Putamen (tissue), 1 donor: ENCODE results near the gene CD36.
"Not testable (repeated sequence)": the region's sequence is repeated elsewhere in the genome, so short reads cannot be mapped to it uniquely, and the experiment has no call there.

ENCODE experiments used
- DNase-seq: peaks from one replicate; pipeline ENCODE4 v3.0.0-alpha.2; 2016; ENCODE audit warnings: low spot score

The CD36 gene

GRCh38 chr7:80653244-80653643 is 14.8 kb downstream of the CD36 start:
- DNase-seq, result no peak

- no peak for DNase-seq
Observed at GRCh38 chr7:80654887-80655340, 16.5 kb downstream of the CD36 start.

- no peak for DNase-seq
Observed at GRCh38 chr7:80656029-80656428, 17.6 kb downstream of the CD36 start.

GRCh38 chr7:80659120-80660055 is 20.9 kb downstream of the CD36 start:
- DNase-seq, result no peak

GRCh38 chr7:80660939-80661338 is 22.5 kb downstream of the CD36 start:
- no peak for DNase-seq

GRCh38 chr7:80661729-80662128 is 23.3 kb downstream of the CD36 start:
- no peak for DNase-seq

GRCh38 chr7:80662252-80662651 is 23.8 kb downstream of the CD36 start:
- DNase-seq, result no peak

GRCh38 chr7:80665526-80665925 is 27.1 kb downstream of the CD36 start:
- DNase-seq, result no peak

GRCh38 chr7:80666376-80666775 is 27.9 kb downstream of the CD36 start:
- no peak for DNase-seq

GRCh38 chr7:80669367-80669766 is 30.9 kb downstream of the CD36 start:
- not testable (repeated sequence) for DNase-seq

GRCh38 chr7:80671744-80672143 is 33.3 kb downstream of the CD36 start:
- no peak for DNase-seq

- DNase-seq, result no peak
Observed at GRCh38 chr7:80675090-80675489, 36.6 kb downstream of the CD36 start.

GRCh38 chr7:80676404-80676803 is 38.0 kb downstream of the CD36 start:
- no peak for DNase-seq

- no peak for DNase-seq
Observed at GRCh38 chr7:80677629-80678028, 39.2 kb downstream of the CD36 start.

GRCh38 chr7:80678707-80679106 is 40.3 kb downstream of the CD36 start:
- DNase-seq, result no peak

- DNase-seq, result no peak
Observed at GRCh38 chr7:80679921-80680907, 41.8 kb downstream of the CD36 start.

- DNase-seq, result no peak
Observed at GRCh38 chr7:80681272-80681885, 42.9 kb downstream of the CD36 start.

- no peak for DNase-seq
Observed at GRCh38 chr7:80682744-80683143, 44.3 kb downstream of the CD36 start.

GRCh38 chr7:80686576-80686975 is 48.1 kb downstream of the CD36 start:
- no peak for DNase-seq

GRCh38 chr7:80699045-80699638 is 60.7 kb downstream of the CD36 start:
- peak; percentile 42 for DNase-seq

- DNase-seq, result no peak
Observed at GRCh38 chr7:80699721-80700256, 61.3 kb downstream of the CD36 start.
